RKO (cell line): ENCODE data around the gene CD163.
A peak's percentile ranks its signal among the peaks of the same experiment; 100 is the strongest.
"Not testable (repeated sequence)": the region's sequence is repeated elsewhere in the genome, so short reads cannot be mapped to it uniquely, and the experiment has no call there.

Experiments
- DNase-seq: peaks from one replicate; pipeline ENCODE4 v3.0.0-alpha.2; 2016; ENCODE audit warnings: low spot score

CD163 gene

GRCh38 chr12:7450667-7451066 is 52.9 kb downstream of the CD163 start:
- peak; percentile 14 for DNase-seq

GRCh38 chr12:7448099-7448498 is 55.5 kb downstream of the CD163 start:
- no peak for DNase-seq

- no peak for DNase-seq
Observed at GRCh38 chr12:7444537-7444936, 59.0 kb downstream of the CD163 start.

- no peak for DNase-seq
Observed at GRCh38 chr12:7444076-7444475, 59.5 kb downstream of the CD163 start, which contains the start of gene CD163L1. CD163L1 (minus strand) TSS chr12:7444153; CDS start chr12:7444127, 26 bp downstream.

- DNase-seq = no peak
Observed at GRCh38 chr12:7441216-7441615, 62.4 kb downstream of the CD163 start.

- DNase-seq = no peak
Observed at GRCh38 chr12:7439579-7440505, 63.7 kb downstream of the CD163 start.

- not testable (repeated sequence) for DNase-seq
Observed at GRCh38 chr12:7438291-7438995, 65.1 kb downstream of the CD163 start.

GRCh38 chr12:7437494-7437893 is 66.1 kb downstream of the CD163 start:
- not testable (repeated sequence) for DNase-seq

GRCh38 chr12:7434670-7435069 is 68.9 kb downstream of the CD163 start:
- no peak for DNase-seq

GRCh38 chr12:7433276-7433822 is 70.2 kb downstream of the CD163 start:
- DNase-seq = peak; percentile 71

- DNase-seq = no peak
Observed at GRCh38 chr12:7431993-7432685, 71.4 kb downstream of the CD163 start.
